Measurements from ENCODE around the gene FAM107B. TPM values are rescaled to one million over a fixed set of nuclear protein-coding genes. Genes with fewer than 3 reads are reported as not detected.

Gene FAM107B
- total and polyA plus RNA-seq, 2 experiments from 2014 or later: 3.4 to 5.2 TPM

GRCh38 chr10:14547816-14548215 lies 226.9 kb downstream of the FAM107B start:
- TF ChIP-seq EZH2phosphoT487 (IDR thresholded peaks at IDR 0.05; ENCODE audit: insufficient read depth, low read depth) (no peak), EZH2 (IDR thresholded peaks at IDR 0.05; ENCODE audit: insufficient read depth, poor library complexity, severe bottlenecking) (no peak)
- WGBS, 2 experiments (ENCODE audit: low coverage in 1 of 2, low lambda C conversion rate in 2 of 2, missing lambda C conversion rate in 2 of 2): 95 to 98% methylated on average over 9 of the region's 9 CpGs

GRCh38 chr10:14545827-14546226 lies 228.9 kb downstream of the FAM107B start:
- in situ Hi-C loops (cut with MboI): no loop called here
- Histone ChIP-seq H3K79me2 (ENCODE audit: insufficient read depth) (no peaks in the 10 kb centered on the region), H4K20me1 (ENCODE audit: insufficient read depth) (no peaks in the 10 kb centered on the region), H3K4me2 (ENCODE audit: unreplicated experiment) (peak overlapping the region; percentile 39), H3K27ac (no peak overlapping the region), H3K9ac (no peak overlapping the region), H3K27me3 (replicated peaks; ENCODE audit: insufficient read depth) (no peaks in the 10 kb centered on the region), H3K4me1 (ENCODE audit: insufficient read depth) (peaks cover 12% of the 10 kb centered on the region), H3K9me3 (ENCODE audit: low read depth) (no peaks in the 10 kb centered on the region), H2AFZ (no peak overlapping the region), H3K4me3 (no peak overlapping the region), H3K9me2 (ENCODE audit: insufficient read depth) (no peaks in the 10 kb centered on the region), H3K36me3 (ENCODE audit: low read depth) (no peaks in the 10 kb centered on the region), H3F3A (ENCODE audit: insufficient read depth) (peaks cover 14% of the 10 kb centered on the region)
- peak; percentile 73 for DNase-seq
- no peak for TF ChIP-seq EZH2phosphoT487 (IDR thresholded peaks at IDR 0.05; ENCODE audit: insufficient read depth, low read depth)
- no peak for TF ChIP-seq EZH2 (IDR thresholded peaks at IDR 0.05; ENCODE audit: insufficient read depth, poor library complexity, severe bottlenecking)
- WGBS, 2 experiments (ENCODE audit: low coverage in 1 of 2, low lambda C conversion rate in 2 of 2, missing lambda C conversion rate in 2 of 2): 10 to 16% methylated on average over 4 of the region's 4 CpGs

More at GRCh38 chr10:14547816-14548215, 226.9 kb downstream of the FAM107B start:
- Histone ChIP-seq H3K9ac (no peak overlapping the region), H3K27ac (no peak overlapping the region), H3F3A (ENCODE audit: insufficient read depth) (peaks cover 14% of the 10 kb centered on the region), H3K36me3 (ENCODE audit: low read depth) (no peaks in the 10 kb centered on the region), H4K20me1 (ENCODE audit: insufficient read depth) (no peaks in the 10 kb centered on the region), H3K4me3 (no peak overlapping the region), H3K79me2 (ENCODE audit: insufficient read depth) (no peaks in the 10 kb centered on the region), H3K4me2 (ENCODE audit: unreplicated experiment) (no peak overlapping the region), H3K4me1 (ENCODE audit: insufficient read depth) (peaks cover 12% of the 10 kb centered on the region), H2AFZ (no peak overlapping the region), H3K27me3 (replicated peaks; ENCODE audit: insufficient read depth) (no peaks in the 10 kb centered on the region), H3K9me2 (ENCODE audit: insufficient read depth) (no peaks in the 10 kb centered on the region), H3K9me3 (ENCODE audit: low read depth) (no peaks in the 10 kb centered on the region)
- in situ Hi-C loops (cut with MboI): no loop called here
- DNase-seq: no peak

GRCh38 chr10:14543904-14544210 lies 230.8 kb downstream of the FAM107B start:
- no peaks in the 10 kb centered on the region for H4K20me1 ChIP-seq (ENCODE audit: insufficient read depth)
- no peak overlapping the region for H2AFZ ChIP-seq
- no peak for TF ChIP-seq EZH2phosphoT487 (IDR thresholded peaks at IDR 0.05; ENCODE audit: insufficient read depth, low read depth)
- no peak for TF ChIP-seq EZH2 (IDR thresholded peaks at IDR 0.05; ENCODE audit: insufficient read depth, poor library complexity, severe bottlenecking)
- peaks cover 12% of the 10 kb centered on the region for H3K4me1 ChIP-seq (ENCODE audit: insufficient read depth)
- H3K27ac ChIP-seq: no peak overlapping the region
- H3K9me3 ChIP-seq (ENCODE audit: low read depth): no peaks in the 10 kb centered on the region
- no peaks in the 10 kb centered on the region for H3K27me3 ChIP-seq (replicated peaks; ENCODE audit: insufficient read depth)
- H3K9me2 ChIP-seq (ENCODE audit: insufficient read depth): no peaks in the 10 kb centered on the region
- 93 to 96% methylated on average over 3 of the region's 3 CpGs for WGBS, 2 experiments (ENCODE audit: low coverage in 1 of 2, low lambda C conversion rate in 2 of 2, missing lambda C conversion rate in 2 of 2)
- no peaks in the 10 kb centered on the region for H3K79me2 ChIP-seq (ENCODE audit: insufficient read depth)
- H3F3A ChIP-seq (ENCODE audit: insufficient read depth): peaks cover 14% of the 10 kb centered on the region
- no peak overlapping the region for H3K4me2 ChIP-seq (ENCODE audit: unreplicated experiment)
- no peak for DNase-seq
- H3K36me3 ChIP-seq (ENCODE audit: low read depth): no peaks in the 10 kb centered on the region
- in situ Hi-C loops (cut with MboI): no loop called here
- H3K4me3 ChIP-seq: no peak overlapping the region
- H3K9ac ChIP-seq: no peak overlapping the region

- no peaks in the 10 kb centered on the region for H4K20me1 ChIP-seq (ENCODE audit: insufficient read depth)
- no peak overlapping the region for H3K4me2 ChIP-seq (ENCODE audit: unreplicated experiment)
- WGBS, 2 experiments (ENCODE audit: low coverage in 1 of 2, low lambda C conversion rate in 2 of 2, missing lambda C conversion rate in 2 of 2): 62 to 68% methylated on average over 11 of the region's 11 CpGs
- no peak overlapping the region for H3K9ac ChIP-seq
- H3K36me3 ChIP-seq (ENCODE audit: low read depth): no peaks in the 10 kb centered on the region
- TF ChIP-seq EZH2 (IDR thresholded peaks at IDR 0.05; ENCODE audit: insufficient read depth, poor library complexity, severe bottlenecking): no peak
- no peak for TF ChIP-seq EZH2phosphoT487 (IDR thresholded peaks at IDR 0.05; ENCODE audit: insufficient read depth, low read depth)
- H3K27ac ChIP-seq: no peak overlapping the region
- H3K4me3 ChIP-seq: no peak overlapping the region
- no peaks in the 10 kb centered on the region for H3K27me3 ChIP-seq (replicated peaks; ENCODE audit: insufficient read depth)
- H3F3A ChIP-seq (ENCODE audit: insufficient read depth): peaks cover 14% of the 10 kb centered on the region
- no peaks in the 10 kb centered on the region for H3K79me2 ChIP-seq (ENCODE audit: insufficient read depth)
- no peaks in the 10 kb centered on the region for H3K9me3 ChIP-seq (ENCODE audit: low read depth)
- in situ Hi-C loops (cut with MboI): no loop called here
- peak; percentile 20 for DNase-seq
- H3K4me1 ChIP-seq (ENCODE audit: insufficient read depth): peaks cover 12% of the 10 kb centered on the region
- H3K9me2 ChIP-seq (ENCODE audit: insufficient read depth): no peaks in the 10 kb centered on the region
- H2AFZ ChIP-seq: no peak overlapping the region
Observed at GRCh38 chr10:14543046-14543903, 231.4 kb downstream of the FAM107B start.

Measured in GM23248 (cell line).